H1 (cell line): ENCODE data around the gene SLC25A31. TPM values are rescaled to one million over a fixed set of nuclear protein-coding genes. Genes with fewer than 3 reads are reported as not detected.

Source experiments
- polyA plus RNA-seq, 7 experiments: library from polyadenylated mRNA; depleted of rRNA in 3 of 7; stranded (reverse) in 5 of 7; unstranded in 2 of 7; fragments of >200 nt in 5 of 7; fragments of 200-250 nt in 2 of 7; gene quantifications; 1 replicate in 5 of 7; 2 replicates in 1 of 7; 4 replicates in 1 of 7; pipeline versions ENCODE4 v1.2.1 to v1.2.3, GENCODE V29; 2011 to 2013; ENCODE audit warnings: missing spikeins in 2 of 7, mixed read lengths in 2 of 7
- total RNA-seq: library from RNA; stranded (reverse); fragmentation: NEBNext Ultra II Directional; extraction: Animal tissue kit (Norgen Biotek cat#: 25700); gene quantifications from 2 replicates; pipeline ENCODE4 v1.2.1, GENCODE V29; 2021

The SLC25A31 gene
- total and polyA plus RNA-seq, 2 of the 8 experiments (the other 6 are each of a cell fraction or from before 2014, with no cell fraction given): not detected

Other genes starting within 250 kb of the SLC25A31 start
- 12.8 and 15.1 TPM in 2 replicates for gene INTU, start 97.4 kb upstream of the SLC25A31 start, total RNA-seq
- 4.1 and 6.0 TPM in 2 replicates for gene INTU, start 97.4 kb upstream of the SLC25A31 start, polyA plus RNA-seq (2011; rRNA removed)
- gene HSPA4L, start 51.9 kb downstream of the SLC25A31 start, total RNA-seq: 4.6 and 4.7 TPM in 2 replicates
- gene HSPA4L, start 51.9 kb downstream of the SLC25A31 start, polyA plus RNA-seq (2011; rRNA removed): 0.65 and 1.0 TPM in 2 replicates
- 35.2 and 38.7 TPM in 2 replicates for gene PLK4, start 150.5 kb downstream of the SLC25A31 start, total RNA-seq
- 12.5 and 23.3 TPM in 2 replicates for gene PLK4, start 150.5 kb downstream of the SLC25A31 start, polyA plus RNA-seq (2011; rRNA removed)
- 15.8 and 24.3 TPM in 2 replicates for gene MFSD8, start 234.8 kb downstream of the SLC25A31 start, total RNA-seq
- gene MFSD8, start 234.8 kb downstream of the SLC25A31 start, polyA plus RNA-seq (2011; rRNA removed): 7.1 and 9.2 TPM in 2 replicates
- gene ABHD18, start 235.0 kb downstream of the SLC25A31 start, total RNA-seq: 15.9 and 17.0 TPM in 2 replicates
- gene ABHD18, start 235.0 kb downstream of the SLC25A31 start, polyA plus RNA-seq (2011; rRNA removed): 2.7 and 2.9 TPM in 2 replicates